ENCODE results near the gene NDUFAF8. TPM values are rescaled to one million over a fixed set of nuclear protein-coding genes. Genes with fewer than 3 reads are reported as not detected.

NDUFAF8 gene
- polyA plus RNA-seq, 1 donor from 2014 or later: 76.4 TPM

- TF ChIP-seq RAD21 (conservative IDR thresholded peaks at IDR 0.05): no peak
- no peak for TF ChIP-seq SMC3 (conservative IDR thresholded peaks at IDR 0.05; ENCODE audit: poor library complexity)
- no peak for TF ChIP-seq POLR2AphosphoS5 (IDR thresholded peaks at IDR 0.05)
- TF ChIP-seq TAF1 (IDR thresholded peaks at IDR 0.05; ENCODE audit: low read depth): no peak
- no peak for TF ChIP-seq EP300 (conservative IDR thresholded peaks at IDR 0.05; ENCODE audit: poor library complexity, severe bottlenecking)
- TF ChIP-seq CTCF (IDR thresholded peaks at IDR 0.05; ENCODE audit: poor library complexity, severe bottlenecking): no peak
- no peak for TF ChIP-seq MXI1 (conservative IDR thresholded peaks at IDR 0.05; ENCODE audit: poor library complexity, severe bottlenecking)
- no peak for TF ChIP-seq EZH2 (IDR thresholded peaks at IDR 0.05; ENCODE audit: borderline replicate concordance, insufficient read depth, low read length, poor library complexity, severe bottlenecking)
- no peak for TF ChIP-seq REST (IDR thresholded peaks at IDR 0.05; ENCODE audit: borderline replicate concordance)
- no peaks in the 10 kb centered on the region for H3K36me3 ChIP-seq (ENCODE audit: insufficient read depth, low read length)
- no peaks in the 10 kb centered on the region for H3K9me3 ChIP-seq (ENCODE audit: low read length)
- no peaks in the 10 kb centered on the region for H3F3A ChIP-seq (ENCODE audit: insufficient read depth, low read length, poor library complexity, severe bottlenecking)
- H2AFZ ChIP-seq (ENCODE audit: low read depth, low read length): no peak overlapping the region
- no peaks in the 10 kb centered on the region for H3K79me2 ChIP-seq (replicated peaks; ENCODE audit: insufficient read depth, low read length)
- no peak overlapping the region for H3K9ac ChIP-seq (ENCODE audit: low read length)
- H3K9me2 ChIP-seq (ENCODE audit: insufficient read depth, low read length): no peaks in the 10 kb centered on the region
- no peaks in the 10 kb centered on the region for H3K27me3 ChIP-seq (ENCODE audit: insufficient read depth, low read depth, low read length)
- no peak overlapping the region for H3K4me2 ChIP-seq (ENCODE audit: low read length)
- no peak overlapping the region for H3K27ac ChIP-seq (ENCODE audit: low read length)
- H3K4me3 ChIP-seq (ENCODE audit: low read length): no peak overlapping the region
- no peaks in the 10 kb centered on the region for H4K20me1 ChIP-seq (ENCODE audit: insufficient read depth)
These were observed 36.0 kb upstream of the NDUFAF8 start for GRCh38 chr17:81203136-81203535.

GRCh38 chr17:81204578-81204977 is 34.5 kb upstream of the NDUFAF8 start:
- TF ChIP-seq RAD21 (conservative IDR thresholded peaks at IDR 0.05) (no peak), MXI1 (conservative IDR thresholded peaks at IDR 0.05; ENCODE audit: poor library complexity, severe bottlenecking) (no peak), EP300 (conservative IDR thresholded peaks at IDR 0.05; ENCODE audit: poor library complexity, severe bottlenecking) (no peak), CTCF (IDR thresholded peaks at IDR 0.05; ENCODE audit: poor library complexity, severe bottlenecking) (no peak), SMC3 (conservative IDR thresholded peaks at IDR 0.05; ENCODE audit: poor library complexity) (no peak), TAF1 (IDR thresholded peaks at IDR 0.05; ENCODE audit: low read depth) (no peak), REST (IDR thresholded peaks at IDR 0.05; ENCODE audit: borderline replicate concordance) (no peak), EZH2 (IDR thresholded peaks at IDR 0.05; ENCODE audit: borderline replicate concordance, insufficient read depth, low read length, poor library complexity, severe bottlenecking) (no peak)
- no peaks in the 10 kb centered on the region for H3F3A ChIP-seq (ENCODE audit: insufficient read depth, low read length, poor library complexity, severe bottlenecking)
- H3K9ac ChIP-seq (ENCODE audit: low read length): no peak overlapping the region
- no peak overlapping the region for H3K27ac ChIP-seq (ENCODE audit: low read length)
- no peaks in the 10 kb centered on the region for H3K36me3 ChIP-seq (ENCODE audit: insufficient read depth, low read length)
- H3K9me2 ChIP-seq (ENCODE audit: insufficient read depth, low read length): no peaks in the 10 kb centered on the region
- H3K27me3 ChIP-seq (ENCODE audit: insufficient read depth, low read depth, low read length): no peaks in the 10 kb centered on the region
- no peak overlapping the region for H3K4me3 ChIP-seq (ENCODE audit: low read length)
- H3K79me2 ChIP-seq (replicated peaks; ENCODE audit: insufficient read depth, low read length): no peaks in the 10 kb centered on the region
- no peak overlapping the region for H2AFZ ChIP-seq (ENCODE audit: low read depth, low read length)
- no peaks in the 10 kb centered on the region for H4K20me1 ChIP-seq (ENCODE audit: insufficient read depth)
- H3K9me3 ChIP-seq (ENCODE audit: low read length): no peaks in the 10 kb centered on the region
- no peak overlapping the region for H3K4me2 ChIP-seq (ENCODE audit: low read length)

All from neural cell (in vitro differentiated cells).